Psoas muscle (tissue), 8 donors: ENCODE measurements around the gene TRDMT1. TPM values are rescaled to one million over a fixed set of nuclear protein-coding genes. Genes with fewer than 3 reads are reported as not detected.

Experiments
- ATAC-seq, 4 donors: fragments of 200-7000 bp; cut with Tn5 transposase; one replicate each; pipeline ENCODE4 v1.9.1; 2020; ENCODE audit warnings: moderate library complexity in 3 of 4, mild to moderate bottlenecking in 2 of 4
- DNase-seq, 2 donors: peaks; one replicate each; pipeline ENCODE4 v3.0.0-alpha.2; 2020
- H3K27ac ChIP-seq: fragments of 200-600 bp; one replicate; pipeline ENCODE4 v1.8.0; 2022
- H3K27me3 ChIP-seq, 3 donors: fragments of 200-600 bp in 1 of 3; one replicate each; pipeline versions ENCODE4 v1.6.1 to v1.8.0; 2013 to 2022; ENCODE audit warnings: low read length in 2 of 3, mild to moderate bottlenecking in 2 of 3, moderate library complexity in 1 of 3; ENCODE audit not compliant: insufficient read depth in 3 of 3
- H3K36me3 ChIP-seq, 2 donors: fragments of 200-600 bp in 1 of 2; one replicate each; pipeline versions ENCODE4 v1.6.1 to v1.8.0; 2013 to 2022; ENCODE audit warnings: low read depth in 1 of 2, mild to moderate bottlenecking in 1 of 2, moderate library complexity in 1 of 2; ENCODE audit not compliant: insufficient read depth in 1 of 2
- H3K4me1 ChIP-seq: fragments of 200-600 bp; one replicate; pipeline ENCODE4 v1.8.0; 2022
- H3K4me3 ChIP-seq: fragments of 200-600 bp; one replicate; pipeline ENCODE4 v1.8.0; 2022; ENCODE audit warnings: mild to moderate bottlenecking
- H3K9me3 ChIP-seq: fragments of 200-600 bp; one replicate; pipeline ENCODE4 v1.8.0; 2022
- CTCF ChIP-seq: fragments of 200-600 bp; IDR thresholded peaks from one replicate; pipeline ENCODE4 v1.8.0; 2022; ENCODE audit warnings: antibody characterized with exemption
- WGBS, 3 donors: extraction: QIAGEN DNeasy Blood & Tissue Kit; methylation state at CpG; one replicate each; pipeline versions ENCODE4 v1.1.6 to v1.1.7; 2013; 5-methylcytosine and 5-hydroxymethylcytosine counted together
- intact Hi-C, 2 donors: fragments of 100-400 bp; cut with DNase I; formaldehyde crosslinking; loops; one replicate each; pipeline versions ENCODE4 v1.11.0 to v1.14.2; 2022
- polyA plus RNA-seq, 3 donors: library from polyadenylated mRNA; stranded (reverse); fragments of 200-250 nt; gene quantifications; one replicate each; pipeline ENCODE4 v1.2.3, GENCODE V29; 2013
- total RNA-seq, 4 donors: library from RNA; stranded (reverse); fragmentation: NEBNext Ultra II Directional in 2 of 4; extraction: Animal tissue kit (Norgen Biotek cat#: 25700) in 2 of 4; gene quantifications; one replicate each; pipeline versions ENCODE4 v1.2.1 to v1.2.4, GENCODE V29; 2021 to 2023
- donor health status: healthy with polysubstance abuse.
- donor health status: DM: no; HTN: no; CAD: no; lungs with moderate emphysema.
- donor health status: Bipolar disorder and iron deficiency.
- donor health status: healthy.
- donor health status: DM: yes; HTN: yes; CAD: no.
- donor health status: DM: no; HTN: no; CAD: no.
- donor health status: DM: no; HTN: no; CAD: no.
- donor health status: DM: yes; HTN: yes; CAD: no.

Gene TRDMT1
- total and polyA plus RNA-seq, 7 donors: 0.49 to 2.7 (median 2.3) TPM

DNA sequence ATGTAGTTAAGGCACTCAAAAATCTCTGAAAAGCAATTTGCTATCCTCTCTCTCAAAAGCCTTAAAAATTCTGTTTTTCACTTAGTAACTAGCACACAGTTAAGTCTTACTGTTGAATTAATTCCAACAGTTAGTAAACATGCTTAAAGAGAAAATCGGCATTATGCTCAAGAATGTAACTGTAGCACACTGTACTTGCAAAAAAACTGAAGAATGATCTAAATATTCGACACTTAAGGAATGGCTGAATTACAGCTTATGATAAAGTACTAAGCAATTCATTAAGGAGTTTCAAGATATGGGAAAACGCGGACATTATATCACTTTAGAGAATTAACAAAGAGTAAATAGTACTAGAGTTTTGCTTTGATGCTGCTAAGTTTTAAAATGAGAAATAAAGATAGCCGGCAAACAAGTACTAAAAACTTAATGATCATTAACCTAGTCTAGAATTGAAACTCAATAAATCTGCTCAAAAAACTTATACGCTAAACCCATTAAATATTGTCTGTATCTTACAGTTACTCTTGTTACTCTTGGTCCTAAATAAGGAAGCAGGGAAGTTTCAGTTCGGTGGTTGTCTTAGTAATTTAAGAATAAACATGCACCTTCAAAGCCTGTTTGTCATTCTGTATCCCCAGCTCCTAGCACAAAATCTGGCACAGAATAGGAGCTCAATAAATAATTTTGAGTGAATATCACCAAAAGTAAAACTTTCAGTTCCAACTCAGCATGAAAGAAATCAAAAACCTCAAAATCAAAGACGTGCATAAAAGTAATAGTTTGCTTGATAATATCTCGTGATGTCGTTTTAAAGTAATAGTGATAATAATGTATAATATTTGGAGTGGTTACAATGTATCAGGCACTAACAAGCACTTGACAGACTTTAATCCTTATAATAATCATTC lies 1.2 kb downstream of the TRDMT1 start:
- no peak for TF ChIP-seq CTCF
- 11 to 17% (median 16%) methylated on average over 10 of the region's 10 CpGs for WGBS, 3 donors
- DNase-seq (no peak), ATAC-seq (no peak)
- H3K27me3 ChIP-seq: no peaks in the 10 kb centered on the region
- no peaks in the 10 kb centered on the region for H3K9me3 ChIP-seq
- peaks cover 12% of the 10 kb centered on the region for H3K4me1 ChIP-seq
- peak overlapping the region; percentile 94 for H3K4me3 ChIP-seq
- intact Hi-C loops: no loop called here
- peak overlapping the region; percentile 92 for H3K27ac ChIP-seq
- no peaks in the 10 kb centered on the region for H3K36me3 ChIP-seq

GRCh38 chr10:17199351-17199804 lies 2.1 kb downstream of the TRDMT1 start:
- H3K9me3 ChIP-seq: no peaks in the 10 kb centered on the region
- H3K4me3 ChIP-seq: peak overlapping the region; percentile 94
- H3K36me3 ChIP-seq: no peaks in the 10 kb centered on the region
- H3K4me1 ChIP-seq: peaks cover 12% of the 10 kb centered on the region
- no peak for TF ChIP-seq CTCF
- DNase-seq (no peak), ATAC-seq (peak in 1 of 4 donors; percentile 27)
- peak overlapping the region; percentile 92 for H3K27ac ChIP-seq
- intact Hi-C loops: no loop called here
- 11 to 16% (median 12%) methylated on average over 9 of the region's 9 CpGs for whole genome bisulfite sequencing, 3 donors
- H3K27me3 ChIP-seq: no peaks in the 10 kb centered on the region

- DNase-seq (no peak), ATAC-seq (no peak)
- Histone ChIP-seq H3K4me1 (peaks cover 12% of the 10 kb centered on the region), H3K27me3 (no peaks in the 10 kb centered on the region), H3K9me3 (no peaks in the 10 kb centered on the region), H3K36me3 (no peaks in the 10 kb centered on the region), H3K4me3 (no peak overlapping the region), H3K27ac (no peak overlapping the region)
- WGBS, 3 donors: 65 to 81% (median 72%) methylated on average over 3 of the region's 3 CpGs
- no peak for TF ChIP-seq CTCF
- intact Hi-C loops: no loop called here
Observed at GRCh38 chr10:17196573-17196972, 4.9 kb downstream of the TRDMT1 start.

DNA sequence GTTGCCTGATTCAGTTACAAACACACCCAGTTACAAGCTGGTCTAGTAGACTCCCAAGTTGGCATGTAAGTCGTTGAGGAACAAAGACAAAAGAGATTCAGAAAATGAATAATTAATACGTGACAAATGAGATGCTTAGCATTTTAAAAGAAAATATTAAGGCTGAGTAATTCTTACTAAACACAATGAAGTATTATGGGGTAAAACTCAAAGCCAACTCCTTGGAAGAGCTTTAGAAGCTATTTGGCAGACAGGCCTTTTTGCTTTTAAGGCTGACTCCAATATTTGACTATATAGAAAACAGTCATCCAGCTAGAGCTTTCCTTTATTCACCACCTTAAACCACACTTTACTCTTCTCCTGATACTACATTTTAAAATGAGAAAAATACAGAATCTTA lies 5.4 kb downstream of the TRDMT1 start:
- Histone ChIP-seq H3K4me1 (peaks cover 12% of the 10 kb centered on the region), H3K36me3 (no peaks in the 10 kb centered on the region), H3K9me3 (no peaks in the 10 kb centered on the region), H3K27me3 (no peaks in the 10 kb centered on the region), H3K27ac (no peak overlapping the region), H3K4me3 (no peak overlapping the region)
- DNase-seq (no peak), ATAC-seq (no peak)
- no peak for TF ChIP-seq CTCF
- intact Hi-C loops: no loop called here
- WGBS, 3 donors: 35 to 63% (median 51%) methylated on average over 2 of the region's 2 CpGs
